Activated CD4-positive, alpha-beta T cell treated with anti-CD3 and anti-CD28 coated beads, Interleukin-2, amount 50 U/mL, for 1 hour (primary cell): ENCODE data around the gene PIANP.
"Not testable (repeated sequence)": the region's sequence is repeated elsewhere in the genome, so short reads cannot be mapped to it uniquely, and the experiment has no call there.

ENCODE experiments used
- DNase-seq: peaks from one replicate; pipeline ENCODE4 v3.0.0-alpha.2; 2020

PIANP gene

GRCh38 chr12:6700646-6701051 lies at the start of gene PIANP:
Gene PIANP (minus strand): TSS chr12:6700815. CDS start chr12:6698061, 2,754 bp downstream.
- DNase-seq, result peak; percentile 58

GRCh38 chr12:6748761-6749160 lies 48.1 kb upstream of the PIANP start:
- DNase-seq, result no peak

GRCh38 chr12:6747216-6747615 lies 46.6 kb upstream of the PIANP start:
- DNase-seq, result no peak

GRCh38 chr12:6745741-6746525 lies 45.3 kb upstream of the PIANP start:
- no peak for DNase-seq

GRCh38 chr12:6743300-6743699 lies 42.7 kb upstream of the PIANP start:
- not testable (repeated sequence) for DNase-seq

- DNase-seq, result no peak
Measured at GRCh38 chr12:6742834-6743233, 42.2 kb upstream of the PIANP start.

GRCh38 chr12:6742080-6742479 lies 41.5 kb upstream of the PIANP start:
- not testable (repeated sequence) for DNase-seq

GRCh38 chr12:6736754-6737153 lies 36.1 kb upstream of the PIANP start:
- no peak for DNase-seq

- peak; percentile 32 for DNase-seq
Measured at GRCh38 chr12:6735448-6736191, 35.0 kb upstream of the PIANP start.

- no peak for DNase-seq
Measured at GRCh38 chr12:6734506-6735387, 34.1 kb upstream of the PIANP start.

GRCh38 chr12:6730169-6730568 lies 29.6 kb upstream of the PIANP start:
- no peak for DNase-seq

GRCh38 chr12:6729186-6729585 lies 28.6 kb upstream of the PIANP start:
- no peak for DNase-seq

- DNase-seq, result no peak
Measured at GRCh38 chr12:6725350-6725749, 24.7 kb upstream of the PIANP start.

GRCh38 chr12:6724409-6724797 lies 23.8 kb upstream of the PIANP start:
- peak; percentile 6 for DNase-seq

GRCh38 chr12:6723607-6724408 lies 23.2 kb upstream of the PIANP start, which contains the start of gene COPS7A:
Gene COPS7A (plus strand): TSS chr12:6724046. CDS start chr12:6724657, 611 bp downstream.
- DNase-seq, result peak; percentile 91

- DNase-seq, result no peak
Measured at GRCh38 chr12:6722863-6723262, 22.2 kb upstream of the PIANP start.

- no peak for DNase-seq
Measured at GRCh38 chr12:6716874-6717437, 16.3 kb upstream of the PIANP start.

GRCh38 chr12:6716031-6716873 lies 15.6 kb upstream of the PIANP start:
- not testable (repeated sequence) for DNase-seq

- DNase-seq, result no peak
Measured at GRCh38 chr12:6708960-6709394, 8.4 kb upstream of the PIANP start.

GRCh38 chr12:6708351-6708750 lies 7.7 kb upstream of the PIANP start:
- not testable (repeated sequence) for DNase-seq

- no peak for DNase-seq
Measured at GRCh38 chr12:6703631-6704030, 3.0 kb upstream of the PIANP start.
